SK-N-SH (cell line): ENCODE data around the gene CAMK2N2. TPM values are rescaled to one million over a fixed set of nuclear protein-coding genes. Genes with fewer than 3 reads are reported as not detected.

Experiments used
- CTCF ChIA-PET: fragments of 300-600, 350-600 bp; formaldehyde crosslinking; extraction: SDS; loops from one replicate; lab custom pipeline; 2021; lab: Yijun Ruan, JAX
- POLR2A ChIA-PET: fragments of 350-600 bp; sonication (Branson Sonifier 250); formaldehyde crosslinking; extraction: SDS; loops from one replicate; lab custom pipeline; 2020; ENCODE audit warnings: antibody characterized with exemption, inconsistent platforms; lab: Yijun Ruan, JAX
- DNase-seq: peaks from one replicate; pipeline ENCODE4 v3.0.0; 2012
- H2AFZ ChIP-seq: fragments of 200-600 bp; sonication (generic); 2 replicates; pipeline ENCODE4 v1.8.1; 2016; ENCODE audit warnings: antibody characterized with exemption, mild to moderate bottlenecking, low read depth
- H3F3A ChIP-seq: fragments of 200-600 bp; sonication (generic); replicated peaks from 2 replicates; pipeline ENCODE3; 2016; ENCODE audit warnings: antibody characterized with exemption, mild to moderate bottlenecking; ENCODE audit not compliant: insufficient read depth
- H3K27ac ChIP-seq, 2 experiments: fragments of 200-500 bp in 1 of 2; fragments of 200-600 bp in 1 of 2; sonication (Bioruptor generic) in 1 of 2; sonication (generic), shearing (Covaris generic) in 1 of 2; 2 replicates each; pipeline versions ENCODE4 v1.5.1 to v1.6.1; 2014 to 2016; ENCODE audit warnings: low read depth in 2 of 2, inconsistent platforms in 1 of 2, low read length in 1 of 2, mild to moderate bottlenecking in 1 of 2, mixed read lengths in 1 of 2
- H3K27me3 ChIP-seq: fragments of 200-600 bp; sonication (generic), shearing (Covaris generic); 2 replicates; pipeline ENCODE4 v1.6.1; 2016; ENCODE audit warnings: mixed run types; ENCODE audit not compliant: insufficient read depth
- H3K36me3 ChIP-seq, 2 experiments: fragments of 200-500 bp in 1 of 2; fragments of 200-600 bp in 1 of 2; sonication (Bioruptor generic) in 1 of 2; sonication (generic) in 1 of 2; replicated peaks in 1 of 2; 2 replicates each; pipeline versions ENCODE3 to v1.5.1; 2014 to 2016; ENCODE audit warnings: low read length in 1 of 2, mild to moderate bottlenecking in 1 of 2; ENCODE audit not compliant: insufficient read depth in 2 of 2, control insufficient read depth in 1 of 2
- H3K4me1 ChIP-seq, 2 experiments: fragments of 200-500 bp in 1 of 2; fragments of 200-600 bp in 1 of 2; sonication (Bioruptor generic) in 1 of 2; sonication (generic), shearing (Covaris generic) in 1 of 2; 2 replicates each; pipeline versions ENCODE4 v1.5.1 to v1.6.1; 2014 to 2016; ENCODE audit warnings: low read depth in 1 of 2, low read length in 1 of 2, mixed run types in 1 of 2; ENCODE audit not compliant: insufficient read depth in 2 of 2, control insufficient read depth in 1 of 2
- H3K4me2 ChIP-seq: fragments of 200-600 bp; sonication (generic), shearing (Covaris generic); 2 replicates; pipeline ENCODE4 v1.6.1; 2017; ENCODE audit warnings: mixed run types
- H3K4me3 ChIP-seq, 2 experiments: fragments of 200-500 bp in 1 of 2; fragments of 200-600 bp in 1 of 2; sonication (Bioruptor generic) in 1 of 2; sonication (generic), shearing (Covaris generic) in 1 of 2; 2 replicates each; pipeline versions ENCODE4 v1.5.1 to v1.8.1; 2014 to 2016; ENCODE audit warnings: low read depth in 2 of 2, inconsistent platforms in 1 of 2, low read length in 1 of 2, mild to moderate bottlenecking in 1 of 2, mixed read lengths in 1 of 2, moderate library complexity in 1 of 2
- H3K79me2 ChIP-seq: fragments of 200-600 bp; sonication (generic); 2 replicates; pipeline ENCODE4 v1.8.1; 2017; ENCODE audit warnings: mild to moderate bottlenecking; ENCODE audit not compliant: insufficient read depth
- H3K9ac ChIP-seq: fragments of 200-600 bp; sonication (generic); 2 replicates; pipeline ENCODE4 v1.6.1; 2017; ENCODE audit warnings: mixed run types
- H3K9me2 ChIP-seq: fragments of 200-600 bp; sonication (generic); 2 replicates; pipeline ENCODE4 v1.6.1; 2017; ENCODE audit warnings: mixed run types
- H3K9me3 ChIP-seq: fragments of 200-600 bp; sonication (generic); 2 replicates; pipeline ENCODE4 v1.6.1; 2017; ENCODE audit warnings: mixed run types, mild to moderate bottlenecking, moderate library complexity
- H4K20me1 ChIP-seq: fragments of 200-600 bp; sonication (generic); 2 replicates; pipeline ENCODE4 v1.6.1; 2017; ENCODE audit warnings: mild to moderate bottlenecking, mixed run types; ENCODE audit not compliant: insufficient read depth
- CHD2 ChIP-seq: fragments of 150-350 bp; IDR thresholded peaks from 2 replicates; pipeline ENCODE4 v1.6.1; 2018; ENCODE audit warnings: low read length; ENCODE audit not compliant: partially characterized antibody
- CTCF ChIP-seq: fragments of 200-600 bp; sonication (generic); IDR thresholded peaks from 2 replicates; pipeline ENCODE4 v1.6.1; 2017; ENCODE audit warnings: antibody characterized with exemption, mild to moderate bottlenecking, moderate library complexity
- ELF1 ChIP-seq: IDR thresholded peaks from 2 replicates; pipeline ENCODE4 v1.4.0; 2012
- EP300 ChIP-seq, 2 experiments: IDR thresholded peaks; 2 replicates each; pipeline versions ENCODE4 v1.4.0 to v1.6.1; 2012; ENCODE audit warnings: borderline replicate concordance in 1 of 2, low read depth in 1 of 2, low read length in 1 of 2
- EZH2phosphoT487 ChIP-seq: fragments of 200-600 bp; sonication (generic); IDR thresholded peaks from 2 replicates; pipeline ENCODE4 v1.6.1; 2017; ENCODE audit warnings: low read depth, mixed run types, mild to moderate bottlenecking, antibody characterized with exemption, moderate library complexity, borderline replicate concordance
- FOXJ3 ChIP-seq: sonication (generic); formaldehyde crosslinking; IDR thresholded peaks from 2 replicates; pipeline ENCODE4 v1.5.1; 2020; ENCODE audit warnings: mild to moderate bottlenecking, missing genetic modification reagents
- GABPA ChIP-seq: IDR thresholded peaks from 2 replicates; pipeline ENCODE4 v1.4.0; 2012; ENCODE audit warnings: low read depth, mild to moderate bottlenecking
- GATA2 ChIP-seq: sonication (generic); formaldehyde crosslinking; IDR thresholded peaks from 2 replicates; pipeline ENCODE4 v1.5.0; 2020; ENCODE audit warnings: mild to moderate bottlenecking, missing genetic modification reagents
- JUND ChIP-seq: IDR thresholded peaks from 2 replicates; pipeline ENCODE4 v1.4.0; 2012
- MAX ChIP-seq: IDR thresholded peaks from 2 replicates; pipeline ENCODE4 v1.4.0; 2012; ENCODE audit warnings: low read depth
- MXI1 ChIP-seq: IDR thresholded peaks from 2 replicates; pipeline ENCODE4 v1.6.1; 2012; ENCODE audit warnings: mild to moderate bottlenecking, low read depth, low read length, improper control_type of control experiment
- NFIC ChIP-seq: IDR thresholded peaks from 2 replicates; pipeline ENCODE4 v1.4.0; 2012; ENCODE audit warnings: borderline replicate concordance
- NRF1 ChIP-seq: IDR thresholded peaks from 2 replicates; pipeline ENCODE4 v1.6.1; 2012; ENCODE audit warnings: low read depth, mild to moderate bottlenecking, low read length
- RFX5 ChIP-seq: IDR thresholded peaks from 2 replicates; pipeline ENCODE4 v1.6.1; 2012; ENCODE audit warnings: mild to moderate bottlenecking, improper control_type of control experiment, low read length
- TAF1 ChIP-seq: IDR thresholded peaks from 2 replicates; pipeline ENCODE4 v1.6.1; 2012; ENCODE audit warnings: low read depth, mild to moderate bottlenecking, low read length, moderate library complexity, borderline replicate concordance
- TEAD4 ChIP-seq: IDR thresholded peaks from 2 replicates; pipeline ENCODE4 v1.4.0; 2012; ENCODE audit warnings: mild to moderate bottlenecking, borderline replicate concordance; ENCODE audit not compliant: insufficient read depth
- USF1 ChIP-seq: IDR thresholded peaks from 2 replicates; pipeline ENCODE4 v1.4.0; 2012; ENCODE audit warnings: low read depth, borderline replicate concordance
- USF2 ChIP-seq: fragments of 150-350 bp; IDR thresholded peaks from 2 replicates; pipeline ENCODE4 v1.6.1; 2017; ENCODE audit warnings: antibody characterized with exemption, low read length, low read depth, borderline replicate concordance
- YY1 ChIP-seq: IDR thresholded peaks from 2 replicates; pipeline ENCODE4 v1.4.0; 2012; ENCODE audit warnings: low read depth, mild to moderate bottlenecking
- WGBS: methylation state at CpG from one replicate; pipeline ENCODE4 v1.1.6; 2017; ENCODE audit warnings: low lambda C conversion rate; 5-methylcytosine and 5-hydroxymethylcytosine counted together
- polyA plus RNA-seq, 3 experiments: library from polyadenylated mRNA; depleted of rRNA; stranded (reverse); fragments of >200 nt; gene quantifications; 2 replicates each; pipeline ENCODE4 v1.2.3, GENCODE V29; 2012

CAMK2N2 gene
- polyA plus RNA-seq, 1 of the 3 experiments (the other 2 are of a cell fraction): 2.2 TPM

- Histone ChIP-seq H3K27me3 (no peaks in the 10 kb centered on the region), H3K4me2 (no peak overlapping the region), H3K9me2 (no peaks in the 10 kb centered on the region), H3F3A (no peaks in the 10 kb centered on the region), H4K20me1 (0 out of 2 replicates have a peak, but pooled peaks cover 11% of the 10 kb centered on the region), H3K36me3 (peaks cover 0 to 8% of the 10 kb centered on the region in 2 experiments), H3K4me3 (no peak overlapping the region), H3K4me1 (peaks cover 0 to 12% of the 10 kb centered on the region in 2 experiments; a peak in 2 of 4 replicates), H2AFZ (no peak overlapping the region), H3K79me2 (no peaks in the 10 kb centered on the region), H3K9ac (no peak overlapping the region), H3K9me3 (no peaks in the 10 kb centered on the region), H3K27ac (no peak overlapping the region)
- 63% methylated on average over 1 of the region's 1 CpG for WGBS
- ChIA-PET POLR2A (interaction anchor here (1.3 kb wide), 1 partner anchor 9 kb away, joined by 5 read pairs; no protein-coding TSS in a partner anchor), CTCF (interaction anchor here (2.3 to 3.5 kb wide), 3 partner anchors 9 to 12 kb away, joined by 12 to 25 read pairs (median 16); partner anchors contain the start of genes EEF1AKMT4 and VWA5B2)
- DNase-seq: no peak
- TF ChIP-seq MXI1: no peak
- no peak for TF ChIP-seq GABPA
- no peak for TF ChIP-seq USF1
- no peak for TF ChIP-seq NRF1
- no peak for TF ChIP-seq EZH2phosphoT487
- TF ChIP-seq JUND: no peak
- no peak for TF ChIP-seq EP300 (IDR thresholded peaks at IDR 0.05; ENCODE audit: borderline replicate concordance in 1 of 2, low read depth in 1 of 2, low read length in 1 of 2)
- no peak for TF ChIP-seq CHD2
- no peak for TF ChIP-seq USF2
- no peak for TF ChIP-seq NFIC
- TF ChIP-seq MAX: no peak
- no peak for TF ChIP-seq FOXJ3 (CRISPR knock-in tag)
- no peak for TF ChIP-seq TAF1
- TF ChIP-seq CTCF: no peak
- TF ChIP-seq ELF1: no peak
- TF ChIP-seq TEAD4: no peak
- no peak for TF ChIP-seq GATA2 (CRISPR knock-in tag)
- TF ChIP-seq YY1: no peak
- TF ChIP-seq RFX5: no peak
Measured at GRCh38 chr3:184237807-184238206, 23.5 kb downstream of the CAMK2N2 start.
